HG03139 (cell line): ENCODE measurements around the gene CSRP1.
"Not testable (repeated sequence)": the region's sequence is repeated elsewhere in the genome, so short reads cannot be mapped to it uniquely, and the experiment has no call there.

Experiments used
- ATAC-seq: cut with Tn5 transposase; IDR thresholded peaks from one replicate; pipeline ENCODE4 v1.9.1; 2021; ENCODE audit not compliant: unreplicated experiment

The CSRP1 gene

GRCh38 chr1:201506557-201507359, at the start of gene CSRP1:
Gene CSRP1, minus strand, starts transcription at chr1:201507123. Its CDS starts 10,820 bp downstream, at chr1:201496303.
- ATAC-seq, result peak; percentile 88

GRCh38 chr1:201555593-201555945, 48.6 kb upstream of the CSRP1 start:
- ATAC-seq, result no peak

DNA sequence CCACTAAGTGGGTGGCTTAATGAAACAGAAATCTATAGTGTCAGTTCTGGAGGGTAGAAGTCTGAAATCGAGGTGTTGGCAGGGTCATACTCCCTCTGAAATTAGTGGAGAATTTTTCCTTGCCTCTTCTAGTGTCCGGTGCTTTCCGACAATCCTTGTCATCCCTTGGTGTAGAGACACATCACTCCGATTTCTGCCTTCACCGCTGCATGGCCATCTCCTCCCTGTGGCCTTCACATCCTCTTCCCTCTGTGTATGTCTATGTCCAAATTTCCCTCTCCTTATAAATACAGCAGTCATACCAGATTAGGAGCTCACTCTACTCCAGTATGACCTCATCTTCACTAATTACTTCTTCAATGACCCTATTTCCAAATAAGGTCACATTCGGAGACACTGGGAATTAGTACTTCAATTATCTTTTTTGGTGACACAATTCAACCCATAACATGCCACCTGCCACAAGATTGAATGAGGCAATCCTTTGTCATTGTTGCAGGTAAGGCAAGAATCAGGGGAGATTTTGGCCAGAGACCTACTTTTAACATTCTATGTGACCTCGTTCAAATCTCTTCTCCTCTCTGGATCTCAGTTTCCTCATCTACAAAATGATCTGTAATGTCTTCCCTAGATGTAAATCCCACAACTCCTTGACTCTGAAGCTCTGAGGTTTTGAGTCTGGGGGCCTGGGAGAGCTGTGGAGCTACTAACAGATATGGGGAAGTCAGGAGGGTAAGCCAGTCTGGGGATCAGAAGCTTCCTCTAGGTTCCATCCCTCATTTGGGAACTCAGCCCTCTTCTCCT, 48.1 kb upstream of the CSRP1 start:
- ATAC-seq, result no peak

DNA sequence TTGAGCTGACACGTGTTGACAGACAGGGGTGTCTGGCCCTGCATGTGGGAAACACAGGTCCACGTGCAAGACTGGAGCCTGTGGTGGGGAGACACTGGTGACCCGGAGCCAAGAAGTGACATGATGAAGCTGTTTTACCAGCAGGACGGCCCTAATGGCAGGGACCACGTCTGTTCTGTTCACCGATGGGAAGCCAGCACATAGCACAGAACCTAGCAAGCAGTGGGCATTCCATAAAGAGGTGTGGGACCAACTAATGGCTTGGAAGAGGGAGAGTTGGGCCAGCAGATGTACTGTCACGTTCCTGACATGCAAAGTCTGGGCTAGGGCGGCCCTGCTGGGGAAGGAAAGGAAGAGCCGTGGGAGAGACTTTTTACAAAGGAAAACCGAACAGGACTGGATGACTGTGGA, 47.3 kb upstream of the CSRP1 start:
- ATAC-seq, result no peak

- ATAC-seq, result no peak
Measured at GRCh38 chr1:201553496-201554189, 46.7 kb upstream of the CSRP1 start.

GRCh38 chr1:201552941-201553351, 46.0 kb upstream of the CSRP1 start:
- no peak for ATAC-seq

GRCh38 chr1:201551877-201552731, 45.2 kb upstream of the CSRP1 start:
- no peak for ATAC-seq

DNA sequence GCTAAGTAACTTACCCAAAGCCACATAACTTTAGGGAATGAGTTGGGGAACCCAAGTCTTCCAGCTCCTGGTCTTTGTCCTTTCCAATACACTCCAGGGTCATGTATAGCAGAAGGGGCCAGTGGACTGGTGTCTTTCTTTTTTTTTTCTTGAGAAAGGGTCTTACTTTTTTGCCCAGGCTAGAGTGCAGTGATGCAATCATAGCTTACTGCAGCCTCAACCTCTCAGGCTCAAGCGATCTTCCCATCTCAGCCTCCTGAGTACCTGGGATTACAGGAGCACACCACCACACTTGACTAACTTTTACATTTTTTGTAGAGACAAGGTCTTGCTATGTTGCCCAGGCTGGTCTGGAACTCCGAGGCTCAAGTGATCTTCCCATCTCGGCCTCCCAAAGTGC, 44.2 kb upstream of the CSRP1 start:
- ATAC-seq, result no peak

DNA sequence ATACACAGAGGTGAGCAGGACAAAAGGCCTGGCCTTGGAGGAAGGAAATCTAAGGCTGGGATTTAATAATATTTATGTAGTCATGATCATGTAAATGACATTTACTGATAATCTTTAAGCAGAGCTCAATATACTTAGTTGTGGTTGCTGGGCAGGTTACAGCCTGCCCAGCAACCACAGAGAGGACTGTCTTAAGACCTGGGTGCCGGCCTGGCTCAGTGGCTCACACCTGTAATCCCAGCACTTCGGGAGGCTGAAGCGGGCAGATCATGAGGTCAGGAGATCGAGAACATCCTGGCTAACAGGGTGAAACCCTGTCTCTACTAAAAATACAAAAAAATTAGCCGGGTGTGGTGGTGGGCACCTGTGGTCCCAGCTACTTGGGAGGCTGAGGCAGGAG, 42.6 kb upstream of the CSRP1 start:
- ATAC-seq, result not testable (repeated sequence)

DNA sequence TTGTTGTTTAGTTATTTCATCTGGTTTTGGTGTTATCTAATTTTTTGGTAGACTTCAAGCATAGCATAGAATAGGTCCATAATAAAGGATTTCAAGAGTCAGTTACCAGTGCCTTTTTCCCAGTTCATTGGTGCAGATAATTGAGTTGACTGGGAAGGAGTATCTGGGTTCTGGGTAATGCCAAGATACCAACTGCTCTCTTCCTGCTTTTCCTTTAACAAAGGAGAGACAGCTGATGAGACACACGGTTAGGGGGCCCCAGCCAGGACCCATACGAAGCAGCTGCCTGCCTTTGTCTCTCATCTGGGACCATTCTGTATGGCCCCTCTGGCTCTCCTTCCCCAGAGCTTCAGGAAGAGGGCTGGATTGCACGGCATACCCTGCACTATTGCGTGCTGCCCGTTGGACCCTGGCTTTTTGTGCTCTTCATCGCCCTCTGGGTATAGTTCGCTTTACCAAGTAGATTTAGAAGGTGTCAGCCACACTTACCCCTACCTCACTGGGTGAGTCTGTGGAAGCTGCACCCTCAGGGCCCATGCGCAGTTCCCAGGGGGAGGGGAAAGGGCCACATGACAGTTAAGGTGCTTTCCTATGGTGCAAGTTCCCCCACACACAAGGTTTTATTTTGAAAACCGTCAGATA, 39.0 kb upstream of the CSRP1 start:
- ATAC-seq, result no peak

GRCh38 chr1:201544710-201545109, 37.8 kb upstream of the CSRP1 start:
- no peak for ATAC-seq

- no peak for ATAC-seq
Measured at GRCh38 chr1:201543871-201544642, 37.1 kb upstream of the CSRP1 start.

DNA sequence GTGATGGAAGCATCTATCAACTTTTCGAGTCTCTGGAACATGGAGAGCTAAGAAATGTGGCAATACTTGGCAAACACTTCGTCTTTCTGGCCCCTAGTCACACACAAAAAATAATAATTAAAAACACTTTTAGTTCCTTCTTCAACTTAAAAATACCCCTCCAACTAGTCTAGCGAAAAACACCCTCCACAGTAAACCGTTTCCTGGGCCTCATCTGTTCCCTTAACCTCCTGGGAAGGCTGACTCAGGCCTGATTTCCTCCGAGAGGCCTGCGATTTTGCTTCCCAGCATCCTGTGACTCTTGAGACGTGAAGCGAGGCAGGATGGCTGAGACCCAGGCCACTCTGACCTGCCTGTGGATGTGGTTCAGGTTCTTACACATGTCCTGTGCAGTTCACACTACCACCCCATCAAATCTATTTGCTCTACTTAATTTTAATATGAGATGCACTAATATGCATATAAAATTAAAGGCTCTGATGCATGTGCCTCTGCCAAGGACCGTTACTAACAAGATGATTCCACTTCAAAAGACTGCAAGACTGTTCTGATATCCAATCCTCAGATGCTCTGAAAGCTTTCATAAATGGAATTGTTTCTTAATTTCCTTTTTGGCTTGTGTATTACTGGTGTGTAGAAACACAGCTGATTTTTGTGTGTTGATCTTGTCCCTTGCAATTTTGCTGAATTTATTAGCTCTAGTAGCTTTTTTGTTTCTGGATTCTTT, 35.5 kb upstream of the CSRP1 start:
- no peak for ATAC-seq

- no peak for ATAC-seq
Measured at GRCh38 chr1:201540846-201541735, 34.2 kb upstream of the CSRP1 start.

DNA sequence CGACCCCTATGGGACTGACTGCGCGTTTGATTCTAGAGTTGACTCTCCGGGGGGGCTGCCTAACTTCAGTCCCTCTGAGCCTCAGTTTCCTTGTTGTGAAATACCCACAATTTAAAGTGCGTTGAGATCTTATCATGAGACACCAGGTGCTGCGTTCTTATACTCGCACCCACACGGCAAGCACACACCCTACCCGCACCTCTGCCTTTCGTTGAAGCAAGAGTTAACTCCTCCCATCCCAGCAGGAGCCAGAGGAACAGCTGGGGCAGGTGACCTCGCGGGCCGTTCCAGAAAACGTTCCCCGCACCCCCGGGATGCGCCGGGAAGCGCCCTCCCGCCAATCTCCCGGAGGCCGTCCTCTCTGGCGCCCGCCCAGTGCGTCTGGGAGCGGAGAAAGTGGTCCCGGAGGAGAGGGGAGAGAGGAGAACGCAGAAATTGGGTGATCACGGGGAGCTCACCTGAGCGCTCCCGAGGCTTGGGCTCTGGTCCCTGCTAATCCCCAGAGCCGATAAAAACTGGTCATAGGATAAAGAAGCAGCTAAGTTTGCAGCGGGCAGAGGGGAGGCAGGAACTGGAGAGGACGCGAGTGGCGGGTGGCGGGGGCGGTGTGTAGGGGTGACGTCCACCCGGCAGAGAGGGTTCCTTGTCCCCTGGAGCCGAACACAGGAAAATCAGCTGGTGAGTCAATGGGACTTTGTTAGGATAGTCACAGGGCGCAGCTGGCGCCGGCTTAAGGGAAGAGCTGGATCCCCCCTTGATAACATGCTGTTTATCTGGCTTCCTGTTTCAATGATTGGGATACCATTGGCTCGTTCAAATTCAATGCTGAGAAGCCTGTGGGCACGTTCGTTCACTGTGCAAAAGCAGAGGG, 32.9 kb upstream of the CSRP1 start:
- ATAC-seq, result no peak

DNA sequence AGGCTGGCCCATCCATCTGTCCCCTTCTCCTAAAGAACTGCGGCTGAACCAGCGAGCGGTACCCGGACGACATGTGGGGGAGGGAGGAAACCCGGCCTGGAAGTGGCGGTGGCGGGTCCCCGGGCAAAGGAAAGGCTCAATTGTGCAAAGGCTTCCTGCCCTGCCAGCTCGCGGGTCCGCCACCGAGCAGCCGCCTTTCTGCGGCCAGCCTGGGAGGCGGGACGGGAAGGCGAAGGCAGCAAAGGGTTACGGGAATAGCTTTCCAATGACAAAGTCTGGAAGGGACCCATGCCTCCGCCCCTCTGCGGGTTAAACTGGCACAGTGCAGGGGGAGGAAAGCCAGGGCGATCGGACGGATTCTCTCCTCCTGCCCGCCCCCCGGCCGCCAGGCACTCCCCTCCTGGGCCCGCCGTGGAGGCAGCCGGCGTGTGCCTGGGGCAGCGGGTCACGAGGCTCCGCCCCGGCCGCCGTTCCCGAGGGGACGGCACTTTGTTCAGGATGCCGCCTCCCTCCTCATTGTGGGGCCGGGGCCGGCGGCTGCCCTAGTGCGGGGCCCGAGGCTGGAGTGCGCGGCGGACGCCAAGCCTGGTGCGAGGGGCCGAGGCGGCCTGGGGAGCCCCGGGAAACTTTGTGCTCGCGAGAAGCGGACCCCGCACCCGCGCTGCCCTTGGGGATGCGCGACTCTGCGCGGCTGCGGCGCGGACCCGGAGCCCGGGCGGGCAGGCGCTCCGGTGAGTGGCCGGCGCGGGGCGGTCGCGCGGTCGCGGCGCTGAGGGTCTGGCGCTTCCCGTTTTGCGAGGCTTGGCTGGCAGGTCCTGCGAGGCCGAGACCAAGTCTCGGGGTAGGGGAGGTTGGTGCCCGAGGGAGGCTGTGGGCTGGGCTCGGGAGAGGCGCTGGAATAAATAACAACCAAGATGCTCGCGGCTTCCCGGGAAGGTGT, 32.0 kb upstream of the CSRP1 start, which contains the start of gene NAV1:
TSS of gene NAV1 (plus strand) at position 516 of the 940 bp plus-strand sequence. CDS start 83,758 bp downstream, outside the sequence.
- ATAC-seq, result no peak
